ENCODE measurements around the gene MATK. TPM values are rescaled to one million over a fixed set of nuclear protein-coding genes. Genes with fewer than 3 reads are reported as not detected.

The MATK gene
- total and polyA plus RNA-seq, 10 of the 15 experiments (the other 5 are each of a cell fraction or from before 2014, with no cell fraction given) = 0.24 to 2.2 (median 1.1) TPM; not detected in 2

- TF ChIP-seq STAT3 (IDR thresholded peaks at IDR 0.05; ENCODE audit: low read depth, low read length) (0 out of 2 replicates have a peak, but pooled peaks have one; percentile 39), ZBED1 (IDR thresholded peaks at IDR 0.05; ENCODE audit: borderline replicate concordance) (no peak), ATF7 (IDR thresholded peaks at IDR 0.05; ENCODE audit: low read depth) (peak; percentile 98), ZNF217 (IDR thresholded peaks at IDR 0.05) (peak; percentile 79), MTA2 (IDR thresholded peaks at IDR 0.05; ENCODE audit: low read depth) (no peak), IRF4 (IDR thresholded peaks at IDR 0.05; ENCODE audit: low read depth, low read length) (0 out of 2 replicates have a peak, but pooled peaks have one; percentile 8), KLF5 (IDR thresholded peaks at IDR 0.05; ENCODE audit: partially characterized antibody) (peak; percentile 86), ETV6 (conservative IDR thresholded peaks at IDR 0.05 in 1 of 2, IDR thresholded peaks at IDR 0.05 in 1 of 2; ENCODE audit: borderline replicate concordance in 1 of 2, low read depth in 1 of 2) (no peak), CBFB (IDR thresholded peaks at IDR 0.05; ENCODE audit: low read depth) (peak; percentile 88; the same call in 1 of the 2 replicates), ATF3 (IDR thresholded peaks at IDR 0.05; ENCODE audit: borderline replicate concordance, extremely low read depth, low read depth, low read length) (0 out of 2 replicates have a peak, but pooled peaks have one; percentile 22), POLR2A (IDR thresholded peaks at IDR 0.05; ENCODE audit: low read depth, low read length) (peak; percentile 97), SMC3 (IDR thresholded peaks at IDR 0.05; ENCODE audit: borderline replicate concordance, low read length) (no peak), RELB (IDR thresholded peaks at IDR 0.05; ENCODE audit: low read depth) (peak; percentile 63), HDGF (IDR thresholded peaks at IDR 0.05) (peak; percentile 98), NR2F1 (conservative IDR thresholded peaks at IDR 0.05) (peak; percentile 94), HDAC2 (IDR thresholded peaks at IDR 0.05) (no peak)
- TF ChIP-seq, protein P1, sequence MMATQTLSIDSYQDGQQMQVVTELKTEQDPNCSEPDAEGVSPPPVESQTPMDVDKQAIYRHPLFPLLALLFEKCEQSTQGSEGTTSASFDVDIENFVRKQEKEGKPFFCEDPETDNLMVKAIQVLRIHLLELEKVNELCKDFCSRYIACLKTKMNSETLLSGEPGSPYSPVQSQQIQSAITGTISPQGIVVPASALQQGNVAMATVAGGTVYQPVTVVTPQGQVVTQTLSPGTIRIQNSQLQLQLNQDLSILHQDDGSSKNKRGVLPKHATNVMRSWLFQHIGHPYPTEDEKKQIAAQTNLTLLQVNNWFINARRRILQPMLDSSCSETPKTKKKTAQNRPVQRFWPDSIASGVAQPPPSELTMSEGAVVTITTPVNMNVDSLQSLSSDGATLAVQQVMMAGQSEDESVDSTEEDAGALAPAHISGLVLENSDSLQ (IDR thresholded peaks at IDR 0.05) = peak; percentile 69
- TF ChIP-seq, protein P2, sequence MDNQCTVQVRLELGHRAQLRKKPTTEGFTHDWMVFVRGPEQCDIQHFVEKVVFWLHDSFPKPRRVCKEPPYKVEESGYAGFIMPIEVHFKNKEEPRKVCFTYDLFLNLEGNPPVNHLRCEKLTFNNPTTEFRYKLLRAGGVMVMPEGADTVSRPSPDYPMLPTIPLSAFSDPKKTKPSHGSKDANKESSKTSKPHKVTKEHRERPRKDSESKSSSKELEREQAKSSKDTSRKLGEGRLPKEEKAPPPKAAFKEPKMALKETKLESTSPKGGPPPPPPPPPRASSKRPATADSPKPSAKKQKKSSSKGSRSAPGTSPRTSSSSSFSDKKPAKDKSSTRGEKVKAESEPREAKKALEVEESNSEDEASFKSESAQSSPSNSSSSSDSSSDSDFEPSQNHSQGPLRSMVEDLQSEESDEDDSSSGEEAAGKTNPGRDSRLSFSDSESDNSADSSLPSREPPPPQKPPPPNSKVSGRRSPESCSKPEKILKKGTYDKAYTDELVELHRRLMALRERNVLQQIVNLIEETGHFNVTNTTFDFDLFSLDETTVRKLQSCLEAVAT (IDR thresholded peaks at IDR 0.05) = peak; percentile 56; the same call in 1 of the 2 replicates
- TF ChIP-seq, protein P3, sequence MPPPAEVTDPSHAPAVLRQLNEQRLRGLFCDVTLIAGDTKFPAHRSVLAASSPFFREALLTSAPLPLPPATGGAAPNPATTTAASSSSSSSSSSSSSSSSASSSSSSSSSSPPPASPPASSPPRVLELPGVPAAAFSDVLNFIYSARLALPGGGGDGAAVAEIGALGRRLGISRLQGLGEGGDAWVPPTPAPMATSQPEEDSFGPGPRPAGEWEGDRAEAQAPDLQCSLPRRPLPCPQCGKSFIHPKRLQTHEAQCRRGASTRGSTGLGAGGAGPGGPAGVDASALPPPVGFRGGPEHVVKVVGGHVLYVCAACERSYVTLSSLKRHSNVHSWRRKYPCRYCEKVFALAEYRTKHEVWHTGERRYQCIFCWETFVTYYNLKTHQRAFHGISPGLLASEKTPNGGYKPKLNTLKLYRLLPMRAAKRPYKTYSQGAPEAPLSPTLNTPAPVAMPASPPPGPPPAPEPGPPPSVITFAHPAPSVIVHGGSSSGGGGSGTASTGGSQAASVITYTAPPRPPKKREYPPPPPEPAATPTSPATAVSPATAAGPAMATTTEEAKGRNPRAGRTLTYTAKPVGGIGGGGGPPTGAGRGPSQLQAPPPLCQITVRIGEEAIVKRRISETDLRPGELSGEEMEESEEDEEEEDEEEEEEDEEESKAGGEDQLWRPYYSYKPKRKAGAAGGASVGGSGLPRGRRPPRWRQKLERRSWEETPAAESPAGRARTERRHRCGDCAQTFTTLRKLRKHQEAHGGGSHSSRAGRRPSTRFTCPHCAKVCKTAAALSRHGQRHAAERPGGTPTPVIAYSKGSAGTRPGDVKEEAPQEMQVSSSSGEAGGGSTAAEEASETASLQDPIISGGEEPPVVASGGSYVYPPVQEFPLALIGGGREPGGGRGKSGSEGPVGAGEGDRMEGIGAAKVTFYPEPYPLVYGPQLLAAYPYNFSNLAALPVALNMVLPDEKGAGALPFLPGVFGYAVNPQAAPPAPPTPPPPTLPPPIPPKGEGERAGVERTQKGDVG (CRISPR knock-in tag; IDR thresholded peaks at IDR 0.05) = no peak
These were observed 23.4 kb downstream of the MATK start, which contains the start of gene MRPL54 (continued) for GRCh38 chr19:3762501-3763459.

Measured in GM12878 (cell line).